ENCODE measurements around the gene DQX1. TPM values are rescaled to one million over a fixed set of nuclear protein-coding genes. Genes with fewer than 3 reads are reported as not detected.

Gene DQX1
- total and polyA plus RNA-seq, 2 of the 8 experiments (the other 6 are each of a cell fraction or from before 2014, with no cell fraction given): 0.76 to 1.1 TPM

DNA sequence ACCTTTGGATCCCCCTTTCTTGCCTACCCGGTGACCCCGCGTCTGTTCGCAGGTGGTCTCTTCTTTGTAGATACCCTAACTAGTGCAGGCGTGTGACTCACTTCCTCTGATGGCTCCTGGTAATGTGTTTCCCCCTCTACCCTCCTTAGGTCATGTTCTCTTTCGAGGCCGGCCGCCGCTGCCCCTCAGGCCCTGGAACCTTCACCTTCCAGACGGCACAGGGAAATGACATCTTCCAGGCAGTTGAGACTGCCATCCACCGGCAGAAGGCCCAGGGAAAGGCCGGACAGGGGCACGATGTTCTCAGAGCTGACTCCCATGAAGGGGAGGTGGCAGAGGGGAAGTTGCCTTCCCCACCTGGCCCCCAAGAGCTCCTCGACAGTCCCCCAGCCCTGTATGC, 30.1 kb upstream of the DQX1 start:
- POLR2A ChIA-PET (ENCODE audit: partially characterized antibody): interaction anchor here (1.0 to 2.6 kb wide), 6 partner anchors 12 to 60 kb away, joined by 3 to 16 read pairs (median 4); partner anchors contain the start of genes AUP1 and HTRA2
- peaks cover 2 to 4% of the 10 kb centered on the region in 2 experiments for H4K20me1 ChIP-seq (replicated peaks in 1 of 2; ENCODE audit: control insufficient read depth in 1 of 2, insufficient read depth in 2 of 2, low read length in 2 of 2)
- CTCF ChIA-PET (ENCODE audit: partially characterized antibody): interaction anchor here (0.5 to 7.5 kb wide), 7 partner anchors 8 to 705 kb away, joined by 3 to 56 read pairs (median 10); partner anchors contain the start of genes CCDC142 and TTC31
- no peak overlapping the region for H3K56ac ChIP-seq (replicated peaks; ENCODE audit: insufficient read length, low read depth, low read length)
- peak overlapping the region in 1 of 2 experiments; percentile 93; a peak in 2 of 4 replicates for H3K4me2 ChIP-seq (ENCODE audit: insufficient read depth in 1 of 2, low read depth in 2 of 2, low read length in 2 of 2)
- peaks cover 0 to 14% (median 8%) of the 10 kb centered on the region in 4 experiments; a peak in 6 of 7 replicates for H3K4me1 ChIP-seq (replicated peaks in 1 of 4; ENCODE audit: control insufficient read depth in 3 of 4, insufficient read depth in 4 of 4, low read length in 3 of 4)
- H3K14ac ChIP-seq (ENCODE audit: insufficient read length): no peak overlapping the region
- H4K8ac ChIP-seq (ENCODE audit: extremely low read depth, insufficient read depth, low read length): no peak overlapping the region
- no peak overlapping the region for H2BK5ac ChIP-seq (ENCODE audit: low read depth, low read length)
- no peak overlapping the region for H3K27ac ChIP-seq (ENCODE audit: low read depth, low read length)
- no peak overlapping the region for H2AK5ac ChIP-seq (ENCODE audit: low read depth, low read length)
- H3K79me2 ChIP-seq (ENCODE audit: control insufficient read depth in 1 of 2, insufficient read depth in 2 of 2, low read length in 2 of 2): no peaks in the 10 kb centered on the region
- H3K9me3 ChIP-seq (ENCODE audit: insufficient read depth in 2 of 2, low read depth in 1 of 2, low read length in 1 of 2): no peaks in the 10 kb centered on the region
- no peak for DNase-seq (ENCODE audit: low read depth in 1 of 2, low spot score in 2 of 2)
- H2AFZ ChIP-seq (ENCODE audit: low read length): no peak overlapping the region
- H2BK15ac ChIP-seq (ENCODE audit: low read length): no peak overlapping the region
- WGBS, 2 experiments (ENCODE audit: extremely low coverage in 1 of 2, insufficient coverage in 1 of 2, insufficient read length in 1 of 2, insufficient replicate concordance in 2 of 2, low coverage in 1 of 2, low lambda C conversion rate in 2 of 2, missing lambda C conversion rate in 1 of 2): 94% methylated on average over 14 of the region's 14 CpGs; no CpG with 5 or more reads in 1 of the 2 experiments
- H3K18ac ChIP-seq (ENCODE audit: extremely low read depth, low read length): no peak overlapping the region
- no peak overlapping the region for H4K91ac ChIP-seq (replicated peaks; ENCODE audit: insufficient read length, low read length)
- no peak overlapping the region for H2BK12ac ChIP-seq (ENCODE audit: low read depth, low read length)
- no peak overlapping the region for H3K9ac ChIP-seq (replicated peaks in 1 of 4; ENCODE audit: extremely low read depth in 1 of 4, low read depth in 3 of 4, low read length in 3 of 4)
- H2BK120ac ChIP-seq (replicated peaks; ENCODE audit: low read depth, low read length): no peak overlapping the region
- no peak overlapping the region for H4K5ac ChIP-seq (ENCODE audit: insufficient read length, low read depth, low read length)
- no peak overlapping the region for H3K23ac ChIP-seq (ENCODE audit: insufficient read length)
- no peak overlapping the region for H3K4me3 ChIP-seq (ENCODE audit: extremely low read depth in 1 of 4, insufficient read depth in 2 of 4, low read depth in 3 of 4, low read length in 4 of 4)
- H3K36me3 ChIP-seq (ENCODE audit: control insufficient read depth in 2 of 4, insufficient read depth in 4 of 4, low read length in 3 of 4): peaks cover 0 to 3% (median 0%) of the 10 kb centered on the region in 4 experiments; a peak in 1 of 8 replicates
- H3K23me2 ChIP-seq (ENCODE audit: low read depth, low read length): peaks cover 18% of the 10 kb centered on the region
- no peak overlapping the region for H2BK20ac ChIP-seq (ENCODE audit: low read length)
- H3K27me3 ChIP-seq (replicated peaks in 1 of 4; ENCODE audit: control insufficient read depth in 3 of 4, extremely low read depth in 1 of 4, insufficient read depth in 3 of 4, low read length in 3 of 4): peaks cover 0 to 42% (median 26%) of the 10 kb centered on the region in 4 experiments; a peak in 6 of 7 replicates
- H3K4ac ChIP-seq (replicated peaks; ENCODE audit: insufficient read length, low read depth, low read length): no peak overlapping the region
- no peaks in the 10 kb centered on the region; the same call in 1 of the 2 replicates for H3K79me1 ChIP-seq (ENCODE audit: low read depth, low read length)
- FAIRE-seq: no peak
- no peak for TF ChIP-seq CBX5 (IDR thresholded peaks at IDR 0.05; ENCODE audit: low read depth, low read length)
- TF ChIP-seq RFX5 (IDR thresholded peaks at IDR 0.05; ENCODE audit: borderline replicate concordance, low read depth, low read length): no peak
- no peak for TF ChIP-seq KDM1A (IDR thresholded peaks at IDR 0.05; ENCODE audit: borderline replicate concordance, low read length)
- TF ChIP-seq RXRA (IDR thresholded peaks at IDR 0.05; ENCODE audit: insufficient read depth, low read depth, low read length): no peak
- TF ChIP-seq, protein P1, sequence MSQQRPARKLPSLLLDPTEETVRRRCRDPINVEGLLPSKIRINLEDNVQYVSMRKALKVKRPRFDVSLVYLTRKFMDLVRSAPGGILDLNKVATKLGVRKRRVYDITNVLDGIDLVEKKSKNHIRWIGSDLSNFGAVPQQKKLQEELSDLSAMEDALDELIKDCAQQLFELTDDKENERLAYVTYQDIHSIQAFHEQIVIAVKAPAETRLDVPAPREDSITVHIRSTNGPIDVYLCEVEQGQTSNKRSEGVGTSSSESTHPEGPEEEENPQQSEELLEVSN (IDR thresholded peaks at IDR 0.05): no peak
- TF ChIP-seq BCL11A (IDR thresholded peaks at IDR 0.05; ENCODE audit: low read depth in 2 of 2, low read length in 2 of 2): no peak
- TF ChIP-seq USF2 (IDR thresholded peaks at IDR 0.05; ENCODE audit: low read length): no peak
- TF ChIP-seq RNF2 (IDR thresholded peaks at IDR 0.05; ENCODE audit: borderline replicate concordance, low read depth, low read length, missing control alignments, poor library complexity, severe bottlenecking): no peak
- TF ChIP-seq NRF1 (IDR thresholded peaks at IDR 0.05; ENCODE audit: low read depth, low read length): no peak
- no peak for TF ChIP-seq CEBPB (IDR thresholded peaks at IDR 0.05; ENCODE audit: low read depth, low read length)
- no peak for TF ChIP-seq CREB1 (IDR thresholded peaks at IDR 0.05)
- no peak for TF ChIP-seq POU5F1 (IDR thresholded peaks at IDR 0.05; ENCODE audit: low read depth, low read length)
